HEK293T (cell line): Measurements from ENCODE around the gene DDX5.

Source experiments
- BHLHE40 ChIP-seq: fragments of 450-650 bp; IDR thresholded peaks from 2 replicates; pipeline ENCODE4 v1.6.1; 2016; ENCODE audit warnings: mild to moderate bottlenecking, moderate library complexity, borderline replicate concordance
- FOXK2 ChIP-seq: fragments of 450-650 bp; IDR thresholded peaks from 2 replicates; pipeline ENCODE4 v1.6.1; 2016; ENCODE audit warnings: mild to moderate bottlenecking

DNA sequence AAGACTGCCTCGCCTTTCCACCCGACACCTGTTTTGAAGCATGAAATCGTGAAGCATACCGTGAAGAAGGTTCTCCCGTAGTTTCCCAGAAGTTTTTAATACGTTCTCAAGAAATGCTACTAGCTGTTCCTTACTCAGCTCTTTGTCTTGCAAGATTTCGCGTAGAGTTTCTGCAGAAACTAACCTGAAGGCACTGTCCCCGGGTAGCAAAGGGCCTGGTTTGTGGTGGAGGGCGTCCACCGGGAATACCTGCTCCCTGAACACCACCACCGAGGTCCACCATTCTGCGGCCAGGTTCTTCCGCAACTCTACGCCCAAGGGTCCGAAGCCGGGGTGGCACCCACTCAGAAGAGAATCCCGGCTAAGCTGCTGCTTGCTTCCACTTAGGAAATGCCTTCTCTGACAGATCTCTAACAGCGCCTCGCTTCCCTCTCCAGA lies 9.7 kb downstream of the DDX5 start:
- TF ChIP-seq FOXK2 = no peak
- TF ChIP-seq BHLHE40 = no peak
